Eye (tissue), 1 donor: ENCODE data around the gene KYNU.
"Not testable (repeated sequence)": the region's sequence is repeated elsewhere in the genome, so short reads cannot be mapped to it uniquely, and the experiment has no call there.

Experiments used
- DNase-seq: peaks from one replicate; pipeline ENCODE4 v3.0.0-alpha.2; 2015

KYNU gene

GRCh38 chr2:142877216-142877838 is at the start of gene KYNU:
TSS of gene KYNU (plus strand) at chr2:142877664. CDS start at chr2:142885368, 7,704 bp downstream.
- no peak for DNase-seq

GRCh38 chr2:142834021-142834420 is 43.4 kb upstream of the KYNU start:
- no peak for DNase-seq

- no peak for DNase-seq
These were observed 37.0 kb upstream of the KYNU start for GRCh38 chr2:142840436-142840835.

- DNase-seq = no peak
These were observed 35.7 kb upstream of the KYNU start for GRCh38 chr2:142841788-142842187.

GRCh38 chr2:142842369-142842768 is 35.1 kb upstream of the KYNU start:
- no peak for DNase-seq

- no peak for DNase-seq
These were observed 33.7 kb upstream of the KYNU start for GRCh38 chr2:142843731-142844130.

- no peak for DNase-seq
These were observed 29.3 kb upstream of the KYNU start for GRCh38 chr2:142848023-142848606.

- no peak for DNase-seq
These were observed 27.6 kb upstream of the KYNU start for GRCh38 chr2:142849820-142850219.

GRCh38 chr2:142853912-142854311 is 23.6 kb upstream of the KYNU start:
- no peak for DNase-seq

- DNase-seq = no peak
These were observed 20.0 kb upstream of the KYNU start for GRCh38 chr2:142857256-142858164.

GRCh38 chr2:142858961-142859360 is 18.5 kb upstream of the KYNU start:
- DNase-seq = no peak

- DNase-seq = no peak
These were observed 15.2 kb upstream of the KYNU start for GRCh38 chr2:142862299-142862698.

GRCh38 chr2:142862847-142863246 is 14.6 kb upstream of the KYNU start:
- DNase-seq = no peak

- DNase-seq = no peak
These were observed 13.9 kb upstream of the KYNU start for GRCh38 chr2:142863485-142863961.

GRCh38 chr2:142864605-142865004 is 12.9 kb upstream of the KYNU start:
- not testable (repeated sequence) for DNase-seq

- DNase-seq = no peak
These were observed 11.5 kb upstream of the KYNU start for GRCh38 chr2:142865924-142866323.

- no peak for DNase-seq
These were observed 11.0 kb upstream of the KYNU start for GRCh38 chr2:142866426-142866825.

- DNase-seq = no peak
These were observed 10.3 kb upstream of the KYNU start for GRCh38 chr2:142867136-142867535.

- no peak for DNase-seq
These were observed 9.2 kb upstream of the KYNU start for GRCh38 chr2:142868229-142868762.

- not testable (repeated sequence) for DNase-seq
These were observed 8.4 kb upstream of the KYNU start for GRCh38 chr2:142869065-142869460.

- DNase-seq = no peak
These were observed 7.9 kb upstream of the KYNU start for GRCh38 chr2:142869461-142870106.

GRCh38 chr2:142870526-142870925 is 6.9 kb upstream of the KYNU start:
- DNase-seq = no peak

GRCh38 chr2:142871396-142871795 is 6.1 kb upstream of the KYNU start:
- no peak for DNase-seq
